H1 (cell line): Measurements from ENCODE around the gene PSMD13. TPM values are rescaled to one million over a fixed set of nuclear protein-coding genes. Genes with fewer than 3 reads are reported as not detected.

ENCODE experiments used
- CBX8 ChIP-seq: fragments of 300-800, 300-1000 bp; sonication (generic); IDR thresholded peaks from 2 replicates; pipeline ENCODE4 v1.7.1; 2016; ENCODE audit warnings: low read depth, low read length, borderline replicate concordance
- KDM1A ChIP-seq: fragments of 200-600, 300-600 bp; sonication (generic); IDR thresholded peaks from 2 replicates; pipeline ENCODE4 v1.7.1; 2016; ENCODE audit warnings: mild to moderate bottlenecking, low read length, borderline replicate concordance
- KDM4A ChIP-seq: IDR thresholded peaks from one replicate; pipeline ENCODE4 v1.7.1; 2012; ENCODE audit warnings: low read depth, mild to moderate bottlenecking, moderate library complexity, low read length, inconsistent platforms; ENCODE audit not compliant: severe bottlenecking
- RXRA ChIP-seq: IDR thresholded peaks from 2 replicates; pipeline ENCODE4 v1.6.1; 2011; ENCODE audit warnings: low read depth, mild to moderate bottlenecking, low read length, moderate library complexity; ENCODE audit not compliant: insufficient read depth
- TCF12 ChIP-seq: IDR thresholded peaks from 2 replicates; pipeline ENCODE4 v1.6.1; 2011; ENCODE audit warnings: low read depth, mild to moderate bottlenecking, low read length
- polyA plus RNA-seq, 7 experiments: library from polyadenylated mRNA; depleted of rRNA in 3 of 7; stranded (reverse) in 5 of 7; unstranded in 2 of 7; fragments of >200 nt in 5 of 7; fragments of 200-250 nt in 2 of 7; gene quantifications; 1 replicate in 5 of 7; 2 replicates in 1 of 7; 4 replicates in 1 of 7; pipeline versions ENCODE4 v1.2.1 to v1.2.3, GENCODE V29; 2011 to 2013; ENCODE audit warnings: missing spikeins in 2 of 7, mixed read lengths in 2 of 7
- total RNA-seq: library from RNA; stranded (reverse); fragmentation: NEBNext Ultra II Directional; extraction: Animal tissue kit (Norgen Biotek cat#: 25700); gene quantifications from 2 replicates; pipeline ENCODE4 v1.2.1, GENCODE V29; 2021

PSMD13 gene
- total and polyA plus RNA-seq, 2 of the 8 experiments (the other 6 are each of a cell fraction or from before 2014, with no cell fraction given), result 121 to 141 TPM

- no peak for TF ChIP-seq TCF12
- no peak for TF ChIP-seq KDM4A
- no peak for TF ChIP-seq KDM1A
- TF ChIP-seq RXRA, result no peak
- no peak for TF ChIP-seq CBX8
These were observed 37.7 kb upstream of the PSMD13 start (continued) for GRCh38 chr11:199004-199581.
